ENCODE results near the gene SCML1. TPM values are rescaled to one million over a fixed set of nuclear protein-coding genes. Genes with fewer than 3 reads are reported as not detected.

Gene SCML1
- polyA plus RNA-seq, 1 experiment, result 13.2 TPM

- no peak overlapping the region for H3K4me3 ChIP-seq (ENCODE audit: low read depth, low read length)
- DNase-seq (ENCODE audit: low read depth, low spot score), result no peak
- TF ChIP-seq CTCF (IDR thresholded peaks at IDR 0.05; ENCODE audit: low read depth, low read length), result no peak
- ChIA-PET CTCF (no interaction called here), POLR2A (no interaction called here)
- H3K27ac ChIP-seq (ENCODE audit: low read depth, low read length), result no peak overlapping the region
- no peaks in the 10 kb centered on the region for H3K27me3 ChIP-seq (ENCODE audit: control insufficient read depth, insufficient read depth, low read length)
- H3K9me3 ChIP-seq (ENCODE audit: control insufficient read depth, insufficient read depth, low read length), result no peaks in the 10 kb centered on the region
These were observed 50.3 kb downstream of the SCML1 start for GRCh38 chrX:17787557-17787956.

DNA sequence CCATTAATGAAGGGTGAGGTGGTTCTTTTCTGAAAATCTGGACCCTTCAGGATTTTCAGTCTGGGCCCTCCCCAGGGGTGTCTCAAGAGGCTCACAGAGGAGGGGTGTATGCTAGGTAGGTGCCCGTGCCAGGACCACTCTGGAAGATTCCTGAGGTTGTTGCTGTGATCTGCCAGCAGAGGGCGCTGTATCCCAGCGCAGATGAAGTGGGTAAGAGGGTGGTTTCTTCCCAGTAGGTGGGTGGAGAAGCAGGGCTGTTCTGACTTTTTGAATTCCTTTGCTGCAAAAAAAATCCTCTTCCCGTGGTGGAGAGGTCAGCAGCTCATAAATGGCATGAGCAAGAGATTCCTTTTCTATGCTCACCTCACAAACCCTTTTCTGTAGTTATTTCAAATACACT lies 51.1 kb downstream of the SCML1 start:
- no peak overlapping the region for H3K4me3 ChIP-seq (ENCODE audit: low read depth, low read length)
- DNase-seq (ENCODE audit: low read depth, low spot score), result no peak
- no peak overlapping the region for H3K27ac ChIP-seq (ENCODE audit: low read depth, low read length)
- no peaks in the 10 kb centered on the region for H3K9me3 ChIP-seq (ENCODE audit: control insufficient read depth, insufficient read depth, low read length)
- no peaks in the 10 kb centered on the region for H3K27me3 ChIP-seq (ENCODE audit: control insufficient read depth, insufficient read depth, low read length)
- CTCF ChIA-PET, result interaction anchor here (0.6 kb wide), 2 partner anchors 44 to 93 kb away, joined by 3 read pairs; no protein-coding TSS in a partner anchor
- POLR2A ChIA-PET, result no interaction called here
- peak; percentile 64 for TF ChIP-seq CTCF (IDR thresholded peaks at IDR 0.05; ENCODE audit: low read depth, low read length)

DNA sequence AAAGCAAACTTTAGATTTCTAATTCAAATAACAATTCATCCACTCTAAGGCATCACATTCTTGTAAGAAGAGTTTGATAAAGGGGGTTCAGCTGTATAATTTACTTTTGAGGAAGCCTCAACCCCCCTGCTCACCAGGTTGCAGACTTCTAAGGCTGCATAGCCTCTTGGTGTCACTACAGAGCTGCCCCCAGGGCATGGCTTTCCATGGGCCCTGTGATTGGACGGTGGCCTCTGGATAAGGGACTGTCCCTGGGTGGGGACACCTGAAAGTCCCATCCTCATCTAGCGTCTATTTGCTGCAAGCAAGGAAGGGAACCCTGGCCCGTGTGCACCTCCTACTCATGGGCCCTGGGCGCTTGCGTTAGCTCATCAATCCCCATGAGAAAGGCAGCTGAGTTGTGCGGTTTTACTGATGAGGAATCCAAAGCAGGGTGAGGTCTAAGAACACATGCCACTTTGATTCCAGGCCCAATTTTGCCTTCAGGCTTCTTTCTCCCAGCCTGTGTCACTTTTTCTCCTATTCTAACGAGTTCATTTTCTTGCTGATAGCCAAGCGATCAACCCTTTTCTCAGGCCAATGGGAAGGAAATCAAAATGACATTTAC lies 51.8 kb downstream of the SCML1 start:
- no peak overlapping the region for H3K27ac ChIP-seq (ENCODE audit: low read depth, low read length)
- ChIA-PET POLR2A (no interaction called here), CTCF (interaction anchor here (0.6 kb wide), 2 partner anchors 44 to 93 kb away, joined by 3 read pairs; no protein-coding TSS in a partner anchor)
- no peak overlapping the region for H3K4me3 ChIP-seq (ENCODE audit: low read depth, low read length)
- TF ChIP-seq CTCF (IDR thresholded peaks at IDR 0.05; ENCODE audit: low read depth, low read length), result no peak
- H3K27me3 ChIP-seq (ENCODE audit: control insufficient read depth, insufficient read depth, low read length), result no peaks in the 10 kb centered on the region
- no peaks in the 10 kb centered on the region for H3K9me3 ChIP-seq (ENCODE audit: control insufficient read depth, insufficient read depth, low read length)
- DNase-seq (ENCODE audit: low read depth, low spot score), result no peak

- Histone ChIP-seq H3K9me3 (ENCODE audit: control insufficient read depth, insufficient read depth, low read length) (no peaks in the 10 kb centered on the region), H3K27ac (ENCODE audit: low read depth, low read length) (no peak overlapping the region), H3K4me3 (ENCODE audit: low read depth, low read length) (no peak overlapping the region), H3K27me3 (ENCODE audit: control insufficient read depth, insufficient read depth, low read length) (no peaks in the 10 kb centered on the region)
- TF ChIP-seq CTCF (IDR thresholded peaks at IDR 0.05; ENCODE audit: low read depth, low read length), result no peak
- ChIA-PET CTCF (no interaction called here), POLR2A (no interaction called here)
- no peak for DNase-seq (ENCODE audit: low read depth, low spot score)
These were observed 55.5 kb downstream of the SCML1 start for GRCh38 chrX:17792826-17793225.

GRCh38 chrX:17798921-17799320 lies 61.6 kb downstream of the SCML1 start:
- H3K4me3 ChIP-seq (ENCODE audit: low read depth, low read length), result no peak overlapping the region
- no peak for DNase-seq (ENCODE audit: low read depth, low spot score)
- no peak for TF ChIP-seq CTCF (IDR thresholded peaks at IDR 0.05; ENCODE audit: low read depth, low read length)
- H3K27ac ChIP-seq (ENCODE audit: low read depth, low read length), result no peak overlapping the region
- ChIA-PET CTCF (interaction anchor here (0.9 kb wide), 1 partner anchor 102 kb away, joined by 3 read pairs; no protein-coding TSS in a partner anchor), POLR2A (interaction anchor here (0.6 kb wide), 1 partner anchor 61 kb away, joined by 3 read pairs; no protein-coding TSS in a partner anchor)
- H3K9me3 ChIP-seq (ENCODE audit: control insufficient read depth, insufficient read depth, low read length), result no peaks in the 10 kb centered on the region
- no peaks in the 10 kb centered on the region for H3K27me3 ChIP-seq (ENCODE audit: control insufficient read depth, insufficient read depth, low read length)
